Ectodermal cell (in vitro differentiated cells): ENCODE measurements around the gene LDLRAD4.

Source experiments
- H3K27ac ChIP-seq: 2 replicates; pipeline ENCODE4 v1.7.0; 2013; ENCODE audit warnings: mild to moderate bottlenecking, low read depth, low read length; ENCODE audit not compliant: insufficient read depth, poor library complexity, severe bottlenecking
- H3K27me3 ChIP-seq: 2 replicates; pipeline ENCODE4 v1.7.0; 2013; ENCODE audit warnings: mild to moderate bottlenecking, low read length; ENCODE audit not compliant: insufficient read depth, control insufficient read depth, poor library complexity, severe bottlenecking
- H3K36me3 ChIP-seq: one replicate; pipeline ENCODE4 v1.7.0; 2013; ENCODE audit warnings: low read length; ENCODE audit not compliant: control insufficient read depth, insufficient read depth
- H3K4me1 ChIP-seq: one replicate; pipeline ENCODE4 v1.7.0; 2013; ENCODE audit warnings: low read length; ENCODE audit not compliant: control insufficient read depth, insufficient read depth
- H3K4me3 ChIP-seq: 2 replicates; pipeline ENCODE4 v1.7.0; 2013; ENCODE audit warnings: low read depth, low read length, control low read depth; ENCODE audit not compliant: insufficient read depth
- H3K9me3 ChIP-seq: 2 replicates; pipeline ENCODE4 v1.7.0; 2013; ENCODE audit warnings: mild to moderate bottlenecking, low read length, moderate library complexity; ENCODE audit not compliant: control insufficient read depth
- WGBS, 2 experiments: methylation state at CpG; one replicate each; pipeline ENCODE4 v1.1.7; 2013; ENCODE audit warnings: missing lambda C conversion rate in 2 of 2; 5-methylcytosine and 5-hydroxymethylcytosine counted together

LDLRAD4 gene

DNA sequence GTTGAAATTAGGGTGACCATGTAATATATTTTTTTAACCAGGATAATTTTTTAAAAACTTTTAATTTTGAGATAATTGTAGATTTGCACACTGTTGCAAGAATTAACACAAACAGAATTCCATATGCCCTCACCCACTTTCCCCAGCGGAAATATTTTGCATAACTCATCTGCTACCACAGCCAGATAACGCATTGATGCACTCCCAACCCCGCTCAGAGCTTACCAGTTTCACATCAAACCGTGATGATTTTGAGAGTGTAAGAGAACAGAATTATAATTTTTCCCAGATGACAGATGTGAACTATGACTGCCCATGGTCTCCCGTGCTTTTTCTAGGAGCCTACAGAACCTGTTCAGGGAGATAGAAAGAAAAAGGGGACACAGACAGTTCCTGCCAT is 35.2 kb upstream of the LDLRAD4 start:
- H3K4me3 ChIP-seq, result no peak overlapping the region
- no peaks in the 10 kb centered on the region for H3K36me3 ChIP-seq
- 96 to 97% methylated on average over 5 of the region's 5 CpGs for WGBS, 2 experiments
- H3K27me3 ChIP-seq, result no peaks in the 10 kb centered on the region
- H3K9me3 ChIP-seq, result no peaks in the 10 kb centered on the region
- no peaks in the 10 kb centered on the region for H3K4me1 ChIP-seq
- H3K27ac ChIP-seq, result no peak overlapping the region

DNA sequence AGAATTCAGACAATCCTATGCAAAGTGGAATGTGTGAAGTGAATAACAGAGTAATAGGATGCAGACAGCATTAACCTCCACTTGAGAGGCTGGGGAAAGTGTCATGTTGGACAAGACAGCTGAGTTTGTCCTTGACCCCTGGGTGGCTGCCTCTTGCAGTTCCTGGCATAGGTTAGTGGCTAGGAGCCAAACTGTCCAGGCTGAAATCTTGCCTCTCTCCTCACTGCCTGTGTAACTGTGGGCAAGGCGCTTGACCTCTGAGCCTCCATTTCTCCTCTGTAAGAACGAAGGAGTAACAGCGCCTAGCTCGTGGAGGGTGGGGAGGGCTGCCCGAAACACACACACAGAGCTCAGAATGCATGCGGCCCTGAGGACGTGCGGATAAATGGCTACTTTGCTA is 34.8 kb upstream of the LDLRAD4 start:
- H3K9me3 ChIP-seq, result no peaks in the 10 kb centered on the region
- no peaks in the 10 kb centered on the region for H3K27me3 ChIP-seq
- no peaks in the 10 kb centered on the region for H3K4me1 ChIP-seq
- no peak overlapping the region for H3K27ac ChIP-seq
- 94 to 98% methylated on average over 8 of the region's 8 CpGs for WGBS, 2 experiments
- no peaks in the 10 kb centered on the region for H3K36me3 ChIP-seq
- no peak overlapping the region for H3K4me3 ChIP-seq

DNA sequence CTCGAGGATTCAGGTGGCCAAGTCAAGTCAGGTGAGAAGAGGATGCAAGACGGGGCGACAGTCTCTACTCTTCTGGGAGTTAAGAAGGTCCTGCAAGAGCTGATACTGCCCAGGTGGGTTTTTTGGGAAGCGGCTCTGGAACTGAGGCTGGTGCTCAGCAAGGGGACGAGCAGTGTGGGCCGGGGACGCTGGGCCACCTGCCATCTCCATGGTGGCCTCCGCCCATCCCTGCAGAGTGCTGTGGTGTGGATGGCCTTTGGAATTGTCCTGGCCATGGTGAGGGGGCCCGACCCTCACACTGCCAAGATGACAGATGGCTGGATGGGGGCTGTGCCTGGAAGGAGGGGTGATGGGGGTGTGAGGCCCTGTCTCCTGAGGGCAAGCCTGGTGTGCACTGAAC is 34.2 kb upstream of the LDLRAD4 start:
- Histone ChIP-seq H3K9me3 (no peaks in the 10 kb centered on the region), H3K27ac (no peak overlapping the region), H3K4me1 (no peaks in the 10 kb centered on the region), H3K4me3 (no peak overlapping the region), H3K27me3 (no peaks in the 10 kb centered on the region), H3K36me3 (no peaks in the 10 kb centered on the region)
- 94 to 96% methylated on average over 9 of the region's 9 CpGs for WGBS, 2 experiments

DNA sequence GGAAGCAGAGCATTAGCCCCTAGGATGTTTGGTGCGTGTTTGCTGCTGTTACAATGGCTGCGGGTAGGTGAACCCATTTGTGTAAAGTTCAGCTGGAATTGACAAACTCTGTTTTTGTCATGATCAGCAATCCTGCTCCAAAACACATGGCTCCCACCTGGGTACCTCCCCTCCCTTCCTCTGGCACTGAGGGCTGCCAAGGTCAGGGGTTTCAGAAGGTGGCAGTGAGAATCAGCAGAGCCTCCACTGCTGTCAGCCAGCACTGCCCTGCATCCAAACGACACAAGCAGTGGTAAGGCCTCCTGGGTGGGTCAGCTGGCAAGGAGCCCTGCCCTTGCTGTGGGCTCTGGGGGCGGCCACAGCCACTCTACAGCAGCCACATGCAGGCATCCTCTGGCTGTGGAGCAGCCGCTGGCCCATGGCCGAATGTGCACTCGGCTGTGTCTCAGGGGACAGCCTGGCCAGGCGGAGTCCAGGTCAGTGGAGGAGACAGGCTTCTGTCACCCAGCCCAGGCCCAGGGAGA is 32.8 kb upstream of the LDLRAD4 start:
- Histone ChIP-seq H3K27ac (no peak overlapping the region), H3K4me1 (no peaks in the 10 kb centered on the region), H3K36me3 (no peaks in the 10 kb centered on the region), H3K4me3 (no peak overlapping the region), H3K27me3 (no peaks in the 10 kb centered on the region), H3K9me3 (no peaks in the 10 kb centered on the region)
- 92 to 95% methylated on average over 8 of the region's 8 CpGs for WGBS, 2 experiments

DNA sequence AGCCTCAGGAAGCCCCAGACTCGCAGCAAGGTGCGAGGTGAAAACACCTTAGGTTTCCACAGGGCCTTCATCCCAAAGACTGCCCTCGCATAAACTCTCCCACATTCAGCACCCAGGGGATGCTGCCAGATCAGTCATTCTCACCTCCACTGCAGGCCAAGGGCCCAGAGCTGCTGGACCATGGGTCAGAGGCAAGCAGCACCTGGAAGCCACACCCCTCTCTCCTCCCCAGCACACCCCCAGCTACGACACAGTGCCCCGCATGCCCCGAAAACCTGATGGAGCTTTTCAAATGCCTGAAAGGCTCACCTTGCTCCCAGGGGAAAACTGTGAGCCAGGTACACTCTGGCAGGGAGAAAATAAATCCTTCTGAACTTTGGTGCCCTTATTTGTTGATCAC is 31.9 kb upstream of the LDLRAD4 start:
- H3K4me1 ChIP-seq, result no peaks in the 10 kb centered on the region
- H3K9me3 ChIP-seq, result no peaks in the 10 kb centered on the region
- H3K4me3 ChIP-seq, result no peak overlapping the region
- H3K27me3 ChIP-seq, result no peaks in the 10 kb centered on the region
- no peaks in the 10 kb centered on the region for H3K36me3 ChIP-seq
- no peak overlapping the region for H3K27ac ChIP-seq
- 79 to 80% methylated on average over 6 of the region's 6 CpGs for WGBS, 2 experiments

DNA sequence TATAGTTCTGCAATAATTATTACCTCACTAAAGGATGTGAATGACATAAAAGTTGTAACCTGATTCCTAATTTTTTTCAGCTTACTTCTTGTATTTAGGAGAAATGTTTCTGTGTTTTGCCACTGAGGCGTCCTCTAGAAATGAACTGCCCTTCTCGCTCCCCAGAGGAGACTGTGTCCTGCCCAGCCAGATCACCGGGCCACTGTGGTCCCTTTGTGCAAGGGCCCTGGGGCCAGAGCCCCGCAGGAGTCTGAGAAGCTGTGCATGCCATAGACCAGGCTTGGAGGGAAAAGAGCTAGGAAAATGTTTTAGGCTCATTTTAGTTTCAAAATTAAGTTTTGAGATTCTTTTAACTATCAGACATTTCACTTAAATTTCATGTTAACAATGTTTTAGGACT is 31.1 kb upstream of the LDLRAD4 start:
- Histone ChIP-seq H3K27ac (no peak overlapping the region), H3K4me3 (no peak overlapping the region), H3K27me3 (no peaks in the 10 kb centered on the region), H3K36me3 (no peaks in the 10 kb centered on the region), H3K4me1 (no peaks in the 10 kb centered on the region), H3K9me3 (no peaks in the 10 kb centered on the region)
- 91 to 93% methylated on average over 4 of the region's 4 CpGs for WGBS, 2 experiments

DNA sequence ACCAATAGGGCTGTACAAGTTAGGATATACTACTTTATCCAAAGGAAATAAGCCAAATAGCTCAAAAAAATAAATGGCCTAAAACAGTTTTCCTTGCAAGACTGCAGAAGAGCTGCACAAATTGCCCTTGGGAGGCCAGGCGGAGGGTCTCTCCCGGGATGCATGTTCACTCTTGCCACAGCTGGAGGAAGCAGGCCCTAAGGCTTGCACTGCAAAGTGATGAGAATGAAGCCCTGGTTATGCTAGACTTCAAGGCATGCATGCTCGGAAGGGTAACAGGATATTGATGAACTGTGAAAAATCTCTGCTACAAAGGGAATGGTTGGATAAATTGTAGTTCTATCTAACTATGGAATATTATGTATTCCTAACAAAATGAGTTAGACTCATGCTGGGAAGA is 27.5 kb upstream of the LDLRAD4 start:
- H3K9me3 ChIP-seq, result no peaks in the 10 kb centered on the region
- no peaks in the 10 kb centered on the region for H3K27me3 ChIP-seq
- H3K36me3 ChIP-seq, result no peaks in the 10 kb centered on the region
- H3K27ac ChIP-seq, result no peak overlapping the region
- no peaks in the 10 kb centered on the region for H3K4me1 ChIP-seq
- WGBS, 2 experiments, result 71 to 81% methylated on average over 3 of the region's 3 CpGs
- H3K4me3 ChIP-seq, result no peak overlapping the region

DNA sequence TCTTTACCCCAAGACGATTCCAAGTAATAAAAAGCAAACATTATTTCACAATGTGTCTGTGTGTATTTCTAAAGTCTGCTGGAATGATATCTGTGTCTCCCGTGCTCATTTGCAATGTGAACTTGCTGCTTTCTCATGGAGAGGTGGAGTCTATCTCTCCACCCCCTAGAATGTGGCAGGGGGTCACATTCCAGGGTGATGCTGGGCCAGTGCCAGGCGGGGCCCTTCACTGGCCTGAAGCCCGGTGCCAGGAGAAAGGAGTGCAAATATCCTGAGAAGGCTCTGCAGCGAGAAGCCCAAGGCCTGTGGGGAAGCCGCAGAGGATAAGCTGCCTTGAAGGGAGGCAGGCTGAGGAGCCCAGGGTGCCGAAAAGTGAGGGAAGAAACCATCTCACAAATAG is 26.8 kb upstream of the LDLRAD4 start:
- H3K9me3 ChIP-seq, result no peaks in the 10 kb centered on the region
- no peaks in the 10 kb centered on the region for H3K27me3 ChIP-seq

DNA sequence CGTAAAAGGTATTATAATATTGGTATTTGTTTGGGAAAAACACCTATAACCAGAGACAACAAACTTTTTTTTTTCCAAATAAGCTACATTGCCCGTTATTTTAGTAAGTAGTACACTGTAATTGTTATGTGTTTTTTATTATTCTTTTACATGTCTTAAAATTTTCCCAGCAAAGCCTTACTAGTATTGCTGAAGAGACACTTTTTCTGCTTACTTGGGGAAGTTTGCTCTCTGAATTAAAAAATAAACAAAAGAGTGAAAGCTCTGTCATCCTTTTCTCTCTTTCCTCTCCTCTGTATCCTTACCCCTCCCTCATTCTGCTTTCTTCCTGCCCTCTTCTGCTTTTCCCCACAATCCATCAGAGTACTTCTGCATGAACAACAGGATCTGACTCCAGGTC is 25.6 kb upstream of the LDLRAD4 start:
- Histone ChIP-seq H3K36me3 (no peaks in the 10 kb centered on the region), H3K27ac (no peak overlapping the region), H3K4me1 (no peaks in the 10 kb centered on the region), H3K9me3 (no peaks in the 10 kb centered on the region), H3K27me3 (no peaks in the 10 kb centered on the region), H3K4me3 (no peak overlapping the region)
- WGBS, 2 experiments, result no CpG with 5 or more reads among the region's 2 CpGs

More for the DNA sequence above, 26.8 kb upstream of the LDLRAD4 start:
- Histone ChIP-seq H3K4me1 (no peaks in the 10 kb centered on the region), H3K4me3 (no peak overlapping the region), H3K36me3 (no peaks in the 10 kb centered on the region), H3K27ac (no peak overlapping the region)
- WGBS, 2 experiments, result 74 to 75% methylated on average over 6 to 7 of the region's 7 CpGs

DNA sequence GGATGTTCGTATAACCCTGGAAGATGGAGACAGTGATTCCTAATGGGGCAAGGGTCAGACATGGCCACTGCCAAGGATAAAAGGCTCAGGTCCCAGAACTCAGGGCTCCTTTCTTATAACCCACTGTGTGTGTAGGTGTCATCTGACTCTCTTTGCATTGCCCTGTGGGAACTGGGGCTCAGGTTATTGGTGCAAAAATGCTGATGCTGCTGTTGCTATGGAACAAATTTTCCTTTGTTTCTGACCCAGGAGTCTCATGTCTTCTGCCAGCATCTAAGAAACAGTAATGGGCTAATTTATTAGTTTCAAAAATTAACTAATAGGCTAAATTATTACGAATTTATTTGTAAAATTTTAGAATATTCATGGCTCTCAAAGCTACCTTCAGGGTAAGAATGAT is 24.3 kb upstream of the LDLRAD4 start:
- Histone ChIP-seq H3K9me3 (peaks cover 3% of the 10 kb centered on the region), H3K36me3 (no peaks in the 10 kb centered on the region), H3K27ac (no peak overlapping the region), H3K27me3 (no peaks in the 10 kb centered on the region), H3K4me3 (no peak overlapping the region), H3K4me1 (no peaks in the 10 kb centered on the region)
- 81 to 100% methylated on average over 2 of the region's 2 CpGs for WGBS, 2 experiments

DNA sequence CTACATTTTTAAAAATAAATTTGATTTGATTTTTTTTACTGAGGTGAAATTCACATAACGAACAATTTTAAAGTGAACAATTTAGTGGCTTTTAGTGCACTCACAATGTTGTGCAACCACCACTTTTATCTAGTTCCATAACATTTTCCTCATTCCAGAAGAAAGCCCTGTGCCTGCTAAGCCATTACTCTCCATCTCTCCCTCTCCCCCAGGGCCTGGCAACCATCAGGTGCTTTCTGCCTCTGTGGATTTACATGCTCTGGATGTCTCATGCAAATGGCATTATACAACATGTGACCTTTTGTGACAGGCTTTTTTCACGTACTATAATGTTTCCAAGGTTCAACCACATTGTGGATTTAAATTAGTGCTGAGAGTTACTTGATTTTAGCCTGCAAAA is 19.9 kb upstream of the LDLRAD4 start:
- 92 to 96% methylated on average over 2 of the region's 2 CpGs for WGBS, 2 experiments

More for the DNA sequence above, 19.9 kb upstream of the LDLRAD4 start:
- no peak overlapping the region for H3K27ac ChIP-seq
- no peak overlapping the region for H3K4me3 ChIP-seq
- H3K9me3 ChIP-seq, result peaks cover 3% of the 10 kb centered on the region
- no peaks in the 10 kb centered on the region for H3K36me3 ChIP-seq
- no peaks in the 10 kb centered on the region for H3K27me3 ChIP-seq
- H3K4me1 ChIP-seq, result no peaks in the 10 kb centered on the region
